Measurements from ENCODE around the gene UNC45A.
"Not testable (repeated sequence)": the region's sequence is repeated elsewhere in the genome, so short reads cannot be mapped to it uniquely, and the experiment has no call there.

Gene UNC45A

GRCh38 chr15:90903733-90904536 lies 31.1 kb upstream of the UNC45A start:
- peak; percentile 81 for DNase-seq

- DNase-seq = no peak
Observed at GRCh38 chr15:90904746-90905145, 30.3 kb upstream of the UNC45A start.

GRCh38 chr15:90905306-90906180 lies 29.5 kb upstream of the UNC45A start:
- DNase-seq = no peak

- no peak for DNase-seq
Observed at GRCh38 chr15:90906181-90906849, 28.8 kb upstream of the UNC45A start.

- no peak for DNase-seq
Observed at GRCh38 chr15:90907051-90907660, 27.9 kb upstream of the UNC45A start.

- DNase-seq = no peak
Observed at GRCh38 chr15:90907838-90908507, 27.1 kb upstream of the UNC45A start.

GRCh38 chr15:90909449-90909848 lies 25.6 kb upstream of the UNC45A start:
- DNase-seq = not testable (repeated sequence)

GRCh38 chr15:90909976-90910375 lies 25.1 kb upstream of the UNC45A start:
- DNase-seq = no peak

GRCh38 chr15:90910441-90911301 lies 24.4 kb upstream of the UNC45A start:
- no peak for DNase-seq

GRCh38 chr15:90911302-90911623 lies 23.8 kb upstream of the UNC45A start:
- no peak for DNase-seq

- DNase-seq = no peak
Observed at GRCh38 chr15:90911906-90912769, 22.9 kb upstream of the UNC45A start.

GRCh38 chr15:90912770-90913075 lies 22.4 kb upstream of the UNC45A start:
- no peak for DNase-seq

- DNase-seq = no peak
Observed at GRCh38 chr15:90913398-90913944, 21.6 kb upstream of the UNC45A start.

- no peak for DNase-seq
Observed at GRCh38 chr15:90914305-90915080, 20.6 kb upstream of the UNC45A start.

GRCh38 chr15:90915216-90915807 lies 19.8 kb upstream of the UNC45A start:
- no peak for DNase-seq

GRCh38 chr15:90915808-90916440 lies 19.2 kb upstream of the UNC45A start:
- peak; percentile 68 for DNase-seq

GRCh38 chr15:90916461-90916860 lies 18.6 kb upstream of the UNC45A start:
- DNase-seq = no peak

- no peak for DNase-seq
Observed at GRCh38 chr15:90917569-90917968, 17.5 kb upstream of the UNC45A start.
